ENCODE measurements around the gene GNG11. TPM values are rescaled to one million over a fixed set of nuclear protein-coding genes. Genes with fewer than 3 reads are reported as not detected.

The GNG11 gene
- total RNA-seq, 1 experiment from 2014 or later = 53.3 TPM

GRCh38 chr7:93938293-93938692, 16.8 kb downstream of the GNG11 start:
- no peak for DNase-seq (ENCODE audit: low read depth)

GRCh38 chr7:93941945-93942344, 20.4 kb downstream of the GNG11 start:
- no peak for DNase-seq (ENCODE audit: low read depth)
- in situ Hi-C loops (cut with HindIII; ENCODE audit: low pct_unique_long_range_greater_than_20kb, low sequenced_read_pairs) = no loop called here

More at GRCh38 chr7:93938293-93938692, 16.8 kb downstream of the GNG11 start:
- in situ Hi-C loops (cut with HindIII; ENCODE audit: low pct_unique_long_range_greater_than_20kb, low sequenced_read_pairs) = no loop called here

GRCh38 chr7:93943816-93944540, 22.4 kb downstream of the GNG11 start:
- in situ Hi-C loops (cut with HindIII; ENCODE audit: low pct_unique_long_range_greater_than_20kb, low sequenced_read_pairs) = no loop called here
- DNase-seq (ENCODE audit: low read depth) = no peak

GRCh38 chr7:93944673-93945072, 23.1 kb downstream of the GNG11 start:
- DNase-seq (ENCODE audit: low read depth) = no peak
- in situ Hi-C loops (cut with HindIII; ENCODE audit: low pct_unique_long_range_greater_than_20kb, low sequenced_read_pairs) = no loop called here

GRCh38 chr7:93945083-93945482, 23.5 kb downstream of the GNG11 start:
- DNase-seq (ENCODE audit: low read depth) = no peak
- in situ Hi-C loops (cut with HindIII; ENCODE audit: low pct_unique_long_range_greater_than_20kb, low sequenced_read_pairs) = no loop called here

GRCh38 chr7:93945756-93946535, 24.4 kb downstream of the GNG11 start:
- DNase-seq (ENCODE audit: low read depth) = no peak
- in situ Hi-C loops (cut with HindIII; ENCODE audit: low pct_unique_long_range_greater_than_20kb, low sequenced_read_pairs) = no loop called here

GRCh38 chr7:93948106-93948505, 26.6 kb downstream of the GNG11 start:
- DNase-seq (ENCODE audit: low read depth) = no peak
- in situ Hi-C loops (cut with HindIII; ENCODE audit: low pct_unique_long_range_greater_than_20kb, low sequenced_read_pairs) = no loop called here

GRCh38 chr7:93948873-93949272, 27.3 kb downstream of the GNG11 start:
- DNase-seq (ENCODE audit: low read depth) = no peak
- in situ Hi-C loops (cut with HindIII; ENCODE audit: low pct_unique_long_range_greater_than_20kb, low sequenced_read_pairs) = no loop called here

GRCh38 chr7:93949423-93949822, 27.9 kb downstream of the GNG11 start:
- in situ Hi-C loops (cut with HindIII; ENCODE audit: low pct_unique_long_range_greater_than_20kb, low sequenced_read_pairs) = no loop called here
- DNase-seq (ENCODE audit: low read depth) = no peak

GRCh38 chr7:93955304-93955703, 33.8 kb downstream of the GNG11 start:
- in situ Hi-C loops (cut with HindIII; ENCODE audit: low pct_unique_long_range_greater_than_20kb, low sequenced_read_pairs) = no loop called here
- DNase-seq (ENCODE audit: low read depth) = no peak

GRCh38 chr7:93957767-93958166, 36.2 kb downstream of the GNG11 start:
- in situ Hi-C loops (cut with HindIII; ENCODE audit: low pct_unique_long_range_greater_than_20kb, low sequenced_read_pairs) = no loop called here
- no peak for DNase-seq (ENCODE audit: low read depth)

- DNase-seq (ENCODE audit: low read depth) = no peak
- in situ Hi-C loops (cut with HindIII; ENCODE audit: low pct_unique_long_range_greater_than_20kb, low sequenced_read_pairs) = no loop called here
Measured at GRCh38 chr7:93958216-93958615, 36.7 kb downstream of the GNG11 start.

GRCh38 chr7:93958651-93959050, 37.1 kb downstream of the GNG11 start:
- DNase-seq (ENCODE audit: low read depth) = no peak
- in situ Hi-C loops (cut with HindIII; ENCODE audit: low pct_unique_long_range_greater_than_20kb, low sequenced_read_pairs) = no loop called here

GRCh38 chr7:93960986-93961385, 39.5 kb downstream of the GNG11 start:
- no peak for DNase-seq (ENCODE audit: low read depth)
- in situ Hi-C loops (cut with HindIII; ENCODE audit: low pct_unique_long_range_greater_than_20kb, low sequenced_read_pairs) = no loop called here

GRCh38 chr7:93964262-93964661, 42.7 kb downstream of the GNG11 start:
- DNase-seq (ENCODE audit: low read depth) = no peak
- in situ Hi-C loops (cut with HindIII; ENCODE audit: low pct_unique_long_range_greater_than_20kb, low sequenced_read_pairs) = no loop called here

GRCh38 chr7:93964813-93965212, 43.3 kb downstream of the GNG11 start:
- in situ Hi-C loops (cut with HindIII; ENCODE audit: low pct_unique_long_range_greater_than_20kb, low sequenced_read_pairs) = no loop called here
- DNase-seq (ENCODE audit: low read depth) = no peak

- in situ Hi-C loops (cut with HindIII; ENCODE audit: low pct_unique_long_range_greater_than_20kb, low sequenced_read_pairs) = no loop called here
- DNase-seq (ENCODE audit: low read depth) = no peak
Measured at GRCh38 chr7:93968911-93969620, 47.5 kb downstream of the GNG11 start.

- no peak for DNase-seq (ENCODE audit: low read depth)
- in situ Hi-C loops (cut with HindIII; ENCODE audit: low pct_unique_long_range_greater_than_20kb, low sequenced_read_pairs) = no loop called here
Measured at GRCh38 chr7:93972029-93972725, 50.6 kb downstream of the GNG11 start.

- no peak for DNase-seq (ENCODE audit: low read depth)
- in situ Hi-C loops (cut with HindIII; ENCODE audit: low pct_unique_long_range_greater_than_20kb, low sequenced_read_pairs) = no loop called here
Measured at GRCh38 chr7:93973134-93973533, 51.6 kb downstream of the GNG11 start.

All from Caki2 (cell line).